ENCODE measurements around the gene S100A9. TPM values are rescaled to one million over a fixed set of nuclear protein-coding genes. Genes with fewer than 3 reads are reported as not detected.

S100A9 gene
- total RNA-seq, 1 experiment from 2014 or later, result not detected

DNA sequence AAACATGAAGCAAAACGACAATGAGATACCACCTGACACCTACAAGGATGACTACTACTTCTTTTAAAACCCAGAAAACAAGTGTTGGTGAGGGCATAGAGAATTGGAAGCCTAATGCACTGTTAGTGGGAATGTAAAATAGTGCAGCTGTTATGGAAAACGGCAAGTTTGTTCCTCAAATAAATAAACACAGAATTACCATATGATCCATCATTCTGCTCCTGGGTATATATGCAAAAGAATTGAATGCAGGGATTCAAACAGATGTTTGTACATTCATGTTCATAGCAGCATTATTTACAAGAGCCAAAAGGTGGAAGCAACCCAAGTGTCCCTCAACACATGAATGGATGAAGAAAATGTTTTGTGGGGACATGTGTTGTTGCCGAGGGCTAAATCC lies 34.6 kb downstream of the S100A9 start:
- Histone ChIP-seq H3K23ac (ENCODE audit: insufficient read length, low read depth, low read length) (no peak overlapping the region), H3K14ac (ENCODE audit: insufficient read depth, low read length) (no peak overlapping the region), H2BK12ac (ENCODE audit: insufficient read length, low read depth, low read length) (no peak overlapping the region), H4K8ac (replicated peaks; ENCODE audit: insufficient read length, low read depth, low read length) (no peak overlapping the region), H4K20me1 (ENCODE audit: control insufficient read depth, insufficient read depth, insufficient read length) (no peaks in the 10 kb centered on the region), H3K27me3 (ENCODE audit: insufficient read depth, low read length) (no peaks in the 10 kb centered on the region), H3K79me2 (ENCODE audit: insufficient read depth, low read length) (no peaks in the 10 kb centered on the region), H3K18ac (ENCODE audit: insufficient read length, low read depth, low read length) (no peak overlapping the region), H3K4me2 (ENCODE audit: insufficient read depth, insufficient read length, low read length) (no peak overlapping the region), H2AFZ (ENCODE audit: low read length) (no peak overlapping the region), H3K27ac (ENCODE audit: insufficient read length, low read depth, low read length) (no peak overlapping the region), H3T11ph (ENCODE audit: low read length) (no peak overlapping the region), H3K4me1 (ENCODE audit: insufficient read depth, low read length) (no peaks in the 10 kb centered on the region), H3K9me3 (ENCODE audit: control insufficient read depth, low read depth, low read length) (no peaks in the 10 kb centered on the region), H3K23me2 (ENCODE audit: insufficient read length, low read depth, low read length, poor library complexity, severe bottlenecking) (no peaks in the 10 kb centered on the region), H3K9ac (ENCODE audit: extremely low read depth, insufficient read length, low read length) (no peak overlapping the region), H4K91ac (ENCODE audit: insufficient read length, low read depth, low read length) (no peak overlapping the region), H2BK20ac (ENCODE audit: low read depth, low read length, poor library complexity, severe bottlenecking) (no peak overlapping the region), H3K56ac (ENCODE audit: insufficient read length, low read depth, low read length) (no peak overlapping the region), H2AK5ac (ENCODE audit: insufficient read length, low read length) (no peak overlapping the region), H3K79me1 (ENCODE audit: insufficient read depth, low read depth, low read length, poor library complexity, severe bottlenecking) (no peaks in the 10 kb centered on the region), H2BK120ac (ENCODE audit: low read depth, low read length, poor library complexity, severe bottlenecking) (no peak overlapping the region), H4K5ac (ENCODE audit: insufficient read length, low read depth, low read length) (no peak overlapping the region), H3K4ac (ENCODE audit: low read depth, low read length) (no peak overlapping the region), H2BK5ac (ENCODE audit: insufficient read length, low read length) (no peak overlapping the region), H2BK15ac (ENCODE audit: low read depth, low read length) (no peak overlapping the region)
- TF ChIP-seq, protein P1, sequence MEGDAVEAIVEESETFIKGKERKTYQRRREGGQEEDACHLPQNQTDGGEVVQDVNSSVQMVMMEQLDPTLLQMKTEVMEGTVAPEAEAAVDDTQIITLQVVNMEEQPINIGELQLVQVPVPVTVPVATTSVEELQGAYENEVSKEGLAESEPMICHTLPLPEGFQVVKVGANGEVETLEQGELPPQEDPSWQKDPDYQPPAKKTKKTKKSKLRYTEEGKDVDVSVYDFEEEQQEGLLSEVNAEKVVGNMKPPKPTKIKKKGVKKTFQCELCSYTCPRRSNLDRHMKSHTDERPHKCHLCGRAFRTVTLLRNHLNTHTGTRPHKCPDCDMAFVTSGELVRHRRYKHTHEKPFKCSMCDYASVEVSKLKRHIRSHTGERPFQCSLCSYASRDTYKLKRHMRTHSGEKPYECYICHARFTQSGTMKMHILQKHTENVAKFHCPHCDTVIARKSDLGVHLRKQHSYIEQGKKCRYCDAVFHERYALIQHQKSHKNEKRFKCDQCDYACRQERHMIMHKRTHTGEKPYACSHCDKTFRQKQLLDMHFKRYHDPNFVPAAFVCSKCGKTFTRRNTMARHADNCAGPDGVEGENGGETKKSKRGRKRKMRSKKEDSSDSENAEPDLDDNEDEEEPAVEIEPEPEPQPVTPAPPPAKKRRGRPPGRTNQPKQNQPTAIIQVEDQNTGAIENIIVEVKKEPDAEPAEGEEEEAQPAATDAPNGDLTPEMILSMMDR (conservative IDR thresholded peaks at IDR 0.05), result no peak
- H3K4me1 Mint-ChIP-seq, result peaks cover 0 to 2% of the 10 kb centered on the region in 2 experiments; a peak in 1 of 4 replicates
- no peaks in the 10 kb centered on the region for H3K36me3 Mint-ChIP-seq (ENCODE audit: insufficient read depth in 1 of 3, low read depth in 3 of 3)
- no peaks in the 10 kb centered on the region for H3K9me3 Mint-ChIP-seq
- no peak for DNase-seq
- WGBS (ENCODE audit: extremely low coverage, insufficient read length, low lambda C conversion rate), result no CpG with 5 or more reads among the region's 3 CpGs
- H3K27me3 Mint-ChIP-seq (ENCODE audit: low read depth), result peaks cover 12% of the 10 kb centered on the region
- no peak overlapping the region for H3K4me3 Mint-ChIP-seq
- H3K27ac Mint-ChIP-seq, result no peak overlapping the region

Measured in H9 (cell line).